Endodermal cell (in vitro differentiated cells): ENCODE measurements around the gene ST3GAL3. TPM values are rescaled to one million over a fixed set of nuclear protein-coding genes. Genes with fewer than 3 reads are reported as not detected.

Experiments used
- DNase-seq: peaks from one replicate; pipeline ENCODE4 v3.0.0-alpha.2; 2017
- H3K27ac ChIP-seq: 2 replicates; pipeline ENCODE4 v1.5.1; 2013; ENCODE audit warnings: mild to moderate bottlenecking, low read depth, low read length, moderate library complexity
- H3K27me3 ChIP-seq: 2 replicates; pipeline ENCODE4 v1.6.1; 2013; ENCODE audit warnings: mild to moderate bottlenecking, low read length, moderate library complexity; ENCODE audit not compliant: insufficient read depth, control insufficient read depth, poor library complexity, severe bottlenecking
- H3K36me3 ChIP-seq: 2 replicates; pipeline ENCODE4 v1.7.0; 2013; ENCODE audit warnings: mild to moderate bottlenecking, low read length, moderate library complexity; ENCODE audit not compliant: control insufficient read depth, insufficient read depth
- H3K4me1 ChIP-seq: one replicate; pipeline ENCODE4 v1.7.0; 2013; ENCODE audit warnings: low read length; ENCODE audit not compliant: control insufficient read depth, insufficient read depth
- H3K4me3 ChIP-seq: 2 replicates; pipeline ENCODE4 v1.5.1; 2013; ENCODE audit warnings: mild to moderate bottlenecking, low read length, moderate library complexity
- H3K9ac ChIP-seq: 2 replicates; pipeline ENCODE4 v1.6.1; 2013; ENCODE audit warnings: mild to moderate bottlenecking, low read length, moderate library complexity; ENCODE audit not compliant: poor library complexity, severe bottlenecking; ENCODE audit errors: extremely low read depth
- H3K9me3 ChIP-seq: 2 replicates; pipeline ENCODE4 v1.6.1; 2013; ENCODE audit warnings: mild to moderate bottlenecking, low read length, moderate library complexity; ENCODE audit not compliant: control insufficient read depth
- H3K27ac Mint-ChIP-seq: 2 replicates; pipeline ENCODE4 v1.8.0; 2020; ENCODE audit warnings: mixed read lengths
- H3K27me3 Mint-ChIP-seq: 2 replicates; pipeline ENCODE4 v1.8.0; 2021; ENCODE audit warnings: mild to moderate bottlenecking, mixed read lengths; ENCODE audit not compliant: insufficient read depth
- H3K36me3 Mint-ChIP-seq: 2 replicates; pipeline ENCODE4 v1.8.0; 2020; ENCODE audit warnings: low read depth, mixed read lengths
- H3K4me1 Mint-ChIP-seq: 2 replicates; pipeline ENCODE4 v1.8.0; 2020; ENCODE audit warnings: mixed read lengths
- H3K4me3 Mint-ChIP-seq: 2 replicates; pipeline ENCODE4 v1.8.0; 2020; ENCODE audit warnings: mild to moderate bottlenecking, moderate library complexity, mixed read lengths
- H3K9me3 Mint-ChIP-seq: 2 replicates; pipeline ENCODE4 v1.8.0; 2020; ENCODE audit warnings: mild to moderate bottlenecking, mixed read lengths
- CTCF ChIP-seq: fragments of 200-600 bp; sonication (generic); conservative IDR thresholded peaks from 2 replicates; pipeline ENCODE4 v1.5.0; 2021; ENCODE audit warnings: antibody characterized with exemption, mild to moderate bottlenecking
- whole genome bisulfite sequencing, 2 experiments: methylation state at CpG; one replicate each; pipeline versions ENCODE4 v1.1.5 to v1.1.7; 2013; ENCODE audit warnings: missing lambda C conversion rate in 2 of 2, mixed read lengths in 1 of 2; ENCODE audit not compliant: insufficient coverage in 1 of 2, insufficient read length in 1 of 2; 5-methylcytosine and 5-hydroxymethylcytosine counted together
- total RNA-seq, 2 donors: library from RNA; stranded (reverse); fragmentation: NEBNext Ultra II Directional in 1 of 2; extraction: Animal tissue kit (Norgen Biotek cat#: 25700) in 1 of 2; gene quantifications; 2 replicates in 1 of 2; 3 replicates in 1 of 2; pipeline ENCODE4 v1.2.1, GENCODE V29; 2021

Gene ST3GAL3
- total RNA-seq, 2 donors from 2014 or later, result 15.5 to 15.9 TPM

- Histone ChIP-seq H3K27me3 (no peaks in the 10 kb centered on the region), H3K4me3 (no peak overlapping the region), H3K4me1 (no peaks in the 10 kb centered on the region), H3K9me3 (no peaks in the 10 kb centered on the region), H3K9ac (no peak overlapping the region), H3K36me3 (no peaks in the 10 kb centered on the region), H3K27ac (no peak overlapping the region)
- Mint-ChIP-seq H3K27ac (no peak overlapping the region), H3K27me3 (no peaks in the 10 kb centered on the region), H3K9me3 (peaks cover 5% of the 10 kb centered on the region), H3K4me3 (no peak overlapping the region), H3K4me1 (no peaks in the 10 kb centered on the region), H3K36me3 (peaks cover 2% of the 10 kb centered on the region)
- no peak for DNase-seq
- 94% methylated on average over 1 of the region's 2 CpGs; no CpG with 5 or more reads in 1 of the 2 experiments for WGBS, 2 experiments
- TF ChIP-seq CTCF, result no peak
Measured at GRCh38 chr1:43867976-43868740, 160.8 kb downstream of the ST3GAL3 start.

- Histone ChIP-seq H3K27me3 (no peaks in the 10 kb centered on the region), H3K9me3 (no peaks in the 10 kb centered on the region), H3K9ac (no peak overlapping the region), H3K36me3 (no peaks in the 10 kb centered on the region), H3K4me3 (no peak overlapping the region), H3K27ac (no peak overlapping the region), H3K4me1 (no peaks in the 10 kb centered on the region)
- no peak overlapping the region for H3K27ac Mint-ChIP-seq
- 94% methylated on average over 2 of the region's 2 CpGs; no CpG with 5 or more reads in 1 of the 2 experiments for WGBS, 2 experiments
- H3K9me3 Mint-ChIP-seq, result no peaks in the 10 kb centered on the region
- H3K4me1 Mint-ChIP-seq, result no peaks in the 10 kb centered on the region
- H3K27me3 Mint-ChIP-seq, result no peaks in the 10 kb centered on the region
- no peak for TF ChIP-seq CTCF
- H3K36me3 Mint-ChIP-seq, result no peaks in the 10 kb centered on the region
- DNase-seq, result no peak
- no peak overlapping the region for H3K4me3 Mint-ChIP-seq
Measured at GRCh38 chr1:43868741-43869067, 161.4 kb downstream of the ST3GAL3 start.

GRCh38 chr1:43870306-43870705 is 163.0 kb downstream of the ST3GAL3 start:
- Mint-ChIP-seq H3K27ac (no peak overlapping the region), H3K4me1 (no peaks in the 10 kb centered on the region), H3K36me3 (no peaks in the 10 kb centered on the region), H3K27me3 (no peaks in the 10 kb centered on the region), H3K4me3 (no peak overlapping the region), H3K9me3 (no peaks in the 10 kb centered on the region)
- H3K9me3 ChIP-seq, result no peaks in the 10 kb centered on the region
- H3K36me3 ChIP-seq, result no peaks in the 10 kb centered on the region
- H3K4me1 ChIP-seq, result peaks cover 4% of the 10 kb centered on the region
- H3K27ac ChIP-seq, result no peak overlapping the region
- H3K27me3 ChIP-seq, result no peaks in the 10 kb centered on the region
- no peak overlapping the region for H3K9ac ChIP-seq
- no peak for DNase-seq
- WGBS, 2 experiments, result 89 to 93% methylated on average over 3 of the region's 3 CpGs
- no peak for TF ChIP-seq CTCF
- no peak overlapping the region for H3K4me3 ChIP-seq
